ENCODE data around the gene GCN1.
A peak's percentile ranks its signal among the peaks of the same experiment; 100 is the strongest.

Gene GCN1

DNA sequence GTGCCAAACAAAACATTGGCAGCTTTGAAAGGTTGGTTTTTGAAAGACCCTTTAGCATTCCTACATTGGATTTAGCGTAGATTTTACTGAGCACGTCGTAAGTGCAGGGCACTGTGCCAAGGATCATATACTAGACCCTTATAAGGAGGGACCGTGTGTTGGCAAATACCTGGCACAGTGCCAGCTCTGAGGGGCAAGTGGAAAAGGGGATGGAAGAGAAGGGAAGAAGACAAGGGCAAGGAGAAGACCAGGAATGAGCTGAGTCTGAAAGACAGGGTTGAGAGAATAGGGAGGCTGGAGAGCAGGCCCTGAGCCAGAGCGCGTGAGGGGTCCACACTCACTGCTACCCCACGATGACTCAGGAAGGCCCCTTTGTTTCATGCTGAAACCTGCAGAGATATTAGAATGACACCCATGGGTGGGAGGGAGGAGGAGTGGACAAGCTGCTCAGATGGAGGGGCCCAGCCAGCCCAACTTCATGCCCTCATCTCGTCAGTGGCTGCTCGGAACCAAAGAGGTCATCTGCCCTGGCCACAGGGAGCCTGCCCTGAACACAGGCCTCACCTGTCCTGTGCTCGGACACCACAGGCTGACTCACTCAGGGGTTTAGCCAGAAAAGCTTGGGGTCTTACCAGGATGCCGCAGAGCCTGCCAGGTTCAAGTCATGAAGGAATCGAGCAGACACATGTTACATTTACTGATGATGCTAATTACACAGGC, 103.0 kb downstream of the GCN1 start:
- no peak for DNase-seq

DNA sequence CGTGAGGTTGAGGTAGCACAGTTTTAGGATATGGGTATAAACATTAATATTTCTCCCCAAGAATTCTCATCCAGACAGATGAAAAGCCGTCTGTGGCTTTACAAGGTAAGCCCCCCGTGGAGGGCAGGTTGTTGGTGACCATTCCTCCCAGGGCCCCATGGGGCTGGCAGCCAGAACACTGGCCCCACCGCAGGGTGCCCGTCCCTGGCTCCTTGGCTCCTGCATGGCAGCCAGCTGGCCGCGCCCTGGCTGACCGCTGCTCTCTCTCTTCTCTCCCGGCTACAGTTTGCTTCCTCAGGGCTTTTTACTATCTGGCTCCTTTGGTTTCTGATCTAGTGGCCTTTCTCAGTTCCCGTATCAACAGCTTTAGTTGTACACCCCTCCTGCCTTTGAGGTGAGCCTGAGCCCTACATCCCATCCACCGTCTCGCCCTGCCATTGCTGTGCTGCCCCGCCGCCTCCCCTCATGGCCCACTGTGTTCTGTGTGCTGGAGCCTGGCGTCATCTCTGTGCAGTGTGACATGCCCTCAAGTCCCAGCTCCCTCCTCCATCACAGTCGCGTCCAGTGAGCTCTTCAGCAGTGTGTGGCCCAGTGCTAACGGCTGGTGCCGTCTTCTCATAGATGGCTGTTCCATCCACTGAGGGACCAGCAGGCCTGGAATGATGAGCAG, 103.8 kb downstream of the GCN1 start:
- no peak for DNase-seq

GRCh38 chr12:120090206-120090605, 104.3 kb downstream of the GCN1 start:
- DNase-seq: no peak

GRCh38 chr12:120089796-120090195, 104.7 kb downstream of the GCN1 start:
- no peak for DNase-seq

DNA sequence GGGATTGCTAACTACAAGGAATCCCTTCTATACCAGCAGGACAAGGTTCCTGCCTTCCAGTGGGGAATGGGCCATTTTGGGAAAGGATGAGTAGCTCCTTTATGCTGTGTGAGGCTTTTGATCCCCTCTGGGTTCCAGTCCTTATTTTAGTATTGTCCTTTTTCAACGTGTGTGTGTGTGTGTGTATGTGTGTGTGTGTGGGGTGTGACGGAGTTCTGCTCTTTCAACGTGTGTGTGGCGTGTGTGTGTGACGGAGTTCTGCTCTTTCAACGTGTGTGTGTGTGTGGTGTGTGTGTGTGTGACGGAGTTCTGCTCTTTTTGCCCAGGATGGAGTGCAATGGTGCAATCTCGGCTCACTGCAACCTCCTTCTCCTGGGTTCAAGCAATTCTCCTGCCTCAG, 105.4 kb downstream of the GCN1 start:
- no peak for DNase-seq

GRCh38 chr12:120086801-120087621, 107.5 kb downstream of the GCN1 start:
- DNase-seq: peak; percentile 89 to 99

DNA sequence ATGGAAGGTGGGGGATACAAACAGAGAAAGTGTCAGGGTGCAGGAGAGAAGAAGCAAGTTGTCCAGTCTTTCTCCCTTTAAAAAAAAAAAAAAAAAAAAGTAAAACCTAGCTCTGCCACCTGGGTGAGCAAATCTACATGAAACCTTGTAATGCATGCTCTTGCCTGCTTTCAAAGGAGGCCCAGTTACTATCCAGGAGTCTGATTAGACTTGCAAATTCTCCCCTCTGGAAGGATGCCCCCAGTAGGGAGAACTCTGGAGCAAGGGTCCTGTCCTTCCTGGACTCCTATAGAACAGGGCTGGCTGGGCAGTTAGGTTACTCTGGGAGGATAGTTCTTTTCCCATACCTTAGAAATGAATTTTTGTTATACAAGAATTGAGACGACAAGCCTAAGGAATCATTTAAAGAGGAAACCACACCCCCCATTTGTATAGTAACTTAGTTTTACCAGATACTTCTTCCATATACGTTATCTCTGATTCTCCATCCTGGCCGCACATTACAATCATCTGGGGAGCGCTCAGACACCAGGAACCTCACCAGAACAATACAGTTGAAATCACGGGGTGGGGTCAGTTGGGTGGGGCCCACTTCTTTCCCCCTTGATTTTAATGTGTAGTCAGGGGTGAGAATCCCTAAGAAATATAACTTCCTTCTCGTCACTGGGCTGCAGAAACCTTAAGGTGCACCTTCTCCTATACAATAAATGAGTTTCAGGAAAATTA, 108.4 kb downstream of the GCN1 start:
- DNase-seq: no peak

DNA sequence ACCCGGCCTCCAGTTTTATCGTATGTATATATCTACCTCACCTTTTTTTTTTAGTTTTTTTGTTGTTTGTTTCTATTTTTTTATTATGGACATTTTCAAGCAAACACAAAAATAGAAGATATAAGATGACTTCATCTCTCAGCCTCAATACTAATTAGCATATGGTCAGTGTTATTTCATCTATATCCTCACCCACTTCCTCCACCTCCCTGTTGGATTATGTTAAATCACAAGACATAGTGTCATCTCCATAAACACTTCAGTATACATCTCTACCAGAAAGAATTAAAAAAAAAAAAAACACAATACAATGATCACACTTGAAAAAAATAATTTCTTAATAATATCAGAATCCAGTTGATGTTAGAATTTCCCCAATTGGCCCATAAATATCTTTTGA, 112.9 kb downstream of the GCN1 start:
- DNase-seq: no peak

- no peak for DNase-seq
Observed at GRCh38 chr12:120079411-120080400, 114.8 kb downstream of the GCN1 start.

GRCh38 chr12:120078868-120079267, 115.6 kb downstream of the GCN1 start:
- peak in 1 of 2 donors; percentile 76 for DNase-seq

GRCh38 chr12:120077260-120077659, 117.3 kb downstream of the GCN1 start:
- no peak for DNase-seq

Measured in bone marrow (tissue), 2 donors.